K562 (cell line): ENCODE data around the gene CHD6. TPM values are rescaled to one million over a fixed set of nuclear protein-coding genes. Genes with fewer than 3 reads are reported as not detected.

Experiments
- ATAC-seq: fragments of 200-7000 bp; cut with Tn5 transposase; 3 replicates; pipeline ENCODE4 v1.9.1; 2020; ENCODE audit warnings: moderate library complexity
- BruUV-seq: library from RNA; stranded (reverse); fragments of 400-500 nt; replicated peaks from 2 replicates; lab custom pipeline; 2021; lab: Mats Ljungman, UMichigan
- CTCF ChIA-PET: fragments of 300-600 bp; formaldehyde crosslinking; extraction: SDS; loops from one replicate; lab custom pipeline; 2021; ENCODE audit warnings: low intra/inter-chr PET ratio; lab: Yijun Ruan, JAX
- POLR2A ChIA-PET: fragments of 300-600, 350-650 bp; sonication (Branson Sonifier 250); formaldehyde crosslinking; extraction: SDS; loops from one replicate; lab custom pipeline; 2021; ENCODE audit warnings: antibody characterized with exemption, inconsistent platforms; lab: Yijun Ruan, JAX
- DNase-seq, 4 experiments: peaks; one replicate each; pipeline versions ENCODE4 v3.0.0 to v3.0.0-alpha.2; 2011 to 2018; ENCODE audit warnings: low spot score in 3 of 4, mixed read lengths in 3 of 4; ENCODE audit errors: extremely low read depth in 1 of 4
- FAIRE-seq: peaks from 2 replicates; lab custom pipeline; 2011; peaks lifted over from hg19 to GRCh38; lab: Jason Lieb, UNC
- H2AFZ ChIP-seq: 2 replicates; pipeline ENCODE4 v1.6.0; 2011; ENCODE audit warnings: low read depth, low read length, control low read depth, inconsistent platforms
- H3K27ac ChIP-seq: fragments of 200-600 bp; 3 replicates; pipeline ENCODE4 v1.8.0; 2011; ENCODE audit warnings: low read depth, mild to moderate bottlenecking, control low read depth, inconsistent platforms, low read length, moderate library complexity, mixed read lengths; ENCODE audit errors: extremely low read depth
- H3K27me3 ChIP-seq, 2 experiments: fragments of 300-600 bp in 1 of 2; 2 replicates in 1 of 2; 3 replicates in 1 of 2; pipeline versions ENCODE4 v1.6.0 to v1.8.0; 2011; ENCODE audit warnings: inconsistent platforms in 2 of 2, low read length in 2 of 2, mild to moderate bottlenecking in 1 of 2, mixed read lengths in 1 of 2, moderate library complexity in 1 of 2; ENCODE audit not compliant: control insufficient read depth in 2 of 2, insufficient read depth in 2 of 2
- H3K36me3 ChIP-seq: fragments of 300-600 bp; 3 replicates; pipeline ENCODE4 v1.8.0; 2011; ENCODE audit warnings: mild to moderate bottlenecking, low read length, inconsistent platforms; ENCODE audit not compliant: control insufficient read depth, insufficient read depth
- H3K4me1 ChIP-seq, 2 experiments: fragments of 200-600 bp in 1 of 2; replicated peaks in 1 of 2; 2 replicates in 1 of 2; 3 replicates in 1 of 2; pipeline versions ENCODE4 v1.5.1 to v1.8.0; 2011; ENCODE audit warnings: inconsistent platforms in 2 of 2, low read length in 2 of 2, mild to moderate bottlenecking in 1 of 2, mixed read lengths in 1 of 2, moderate library complexity in 1 of 2; ENCODE audit not compliant: control insufficient read depth in 2 of 2, insufficient read depth in 2 of 2
- H3K4me2 ChIP-seq: 2 replicates; pipeline ENCODE4 v1.6.1; 2011; ENCODE audit warnings: low read length, control low read depth, inconsistent platforms, mixed read lengths; ENCODE audit not compliant: insufficient read depth
- H3K4me3 ChIP-seq: fragments of 200-600 bp; sonication (generic), shearing (Covaris generic); 2 replicates; pipeline ENCODE4 v1.5.1; 2016; ENCODE audit warnings: control low read depth, inconsistent platforms
- H3K79me2 ChIP-seq: fragments of 200-600 bp; 3 replicates; pipeline ENCODE4 v1.8.0; 2011; ENCODE audit warnings: low read length, inconsistent platforms; ENCODE audit not compliant: control insufficient read depth, insufficient read depth
- H3K9ac ChIP-seq, 2 experiments: 2 replicates each; pipeline versions ENCODE4 v1.6.0 to v1.6.1; 2011; ENCODE audit warnings: low read depth in 2 of 2, low read length in 2 of 2, control low read depth in 1 of 2, inconsistent platforms in 1 of 2, mild to moderate bottlenecking in 1 of 2, mixed read lengths in 1 of 2; ENCODE audit not compliant: insufficient read depth in 1 of 2
- H3K9me1 ChIP-seq: one replicate; pipeline ENCODE4 v1.6.0; 2011; ENCODE audit warnings: inconsistent platforms, mild to moderate bottlenecking, low read length, moderate library complexity; ENCODE audit not compliant: control insufficient read depth, insufficient read depth
- H3K9me3 ChIP-seq: replicated peaks from 2 replicates; pipeline ENCODE4 v1.5.1; 2011; ENCODE audit warnings: low read depth, low read length, inconsistent platforms; ENCODE audit not compliant: control insufficient read depth, insufficient read depth
- H4K20me1 ChIP-seq: replicated peaks from 2 replicates; pipeline ENCODE4 v1.6.1; 2011; ENCODE audit warnings: low read length, inconsistent platforms, mixed read lengths; ENCODE audit not compliant: control insufficient read depth, insufficient read depth
- REST ChIP-seq, 2 experiments: fragments of 450-650 bp; formaldehyde crosslinking in 1 of 2; IDR thresholded peaks; 2 replicates each; pipeline versions ENCODE4 v1.4.0 to v1.6.1; 2014 to 2020; ENCODE audit warnings: mild to moderate bottlenecking in 2 of 2, borderline replicate concordance in 1 of 2, low read depth in 1 of 2
- THAP7 ChIP-seq: fragments of 250-450 bp; sonication (Bioruptor Pico); IDR thresholded peaks from 2 replicates; pipeline ENCODE4 v1.5.0; 2021
- in situ Hi-C: fragments of 300-500 bp; cut with MboI; formaldehyde crosslinking; loops from 4 replicates; pipeline ENCODE4 v1.15.0; 2018; ENCODE audit warnings: inconsistent platforms, mixed read lengths
- intact Hi-C: fragments of 100-400 bp; cut with micrococcal nuclease; formaldehyde crosslinking; loops from 2 replicates; pipeline ENCODE4 v1.14.2; 2022
- polyA plus RNA-seq, 8 experiments: library from polyadenylated mRNA; depleted of rRNA in 4 of 8; stranded (reverse) in 5 of 8; unstranded in 3 of 8; fragments of >200 nt; fragmentation: Nextera tagmentation in 2 of 8; fragmentation: Illumina TruSeq in 1 of 8; extraction: Ambion mirVana in 2 of 8; extraction: Trizol in 1 of 8; gene quantifications; 2 replicates each; pipeline versions ENCODE4 v1.2.1 to v1.2.3, GENCODE V29; 2011 to 2014; ENCODE audit warnings: inconsistent platforms in 1 of 8, missing spikeins in 1 of 8
- total RNA-seq, 7 experiments: library from RNA; depleted of rRNA in 6 of 7; stranded (reverse); fragments of >200 nt in 6 of 7; fragmentation: Illumina TruSeq in 2 of 7; extraction: Trizol in 2 of 7; gene quantifications; 2 replicates each; pipeline versions ENCODE4 v1.2.1 to v1.2.3, GENCODE V29; 2011 to 2021; ENCODE audit warnings: low replicate concordance in 1 of 7

The CHD6 gene
- total and polyA plus RNA-seq, 9 of the 15 experiments (the other 6 are each of a cell fraction or from before 2014, with no cell fraction given): 3.9 to 24.2 (median 12.8) TPM

- no peak for ATAC-seq
- H3K4me1 ChIP-seq: no peaks in the 10 kb centered on the region; a peak in 1 of 5 replicates
- BruUV-seq: no TSS peak
- H3K9ac ChIP-seq: no peak overlapping the region
- FAIRE-seq: no peak
- no peak overlapping the region for H3K4me3 ChIP-seq
- in situ Hi-C loops (no loop called here), intact Hi-C loops (no loop called here)
- ChIA-PET POLR2A (interaction anchor here (1.0 kb wide), 1 partner anchor 9 kb away, joined by 3 read pairs; no protein-coding TSS in a partner anchor), CTCF (no interaction called here)
- H3K27me3 ChIP-seq: no peaks in the 10 kb centered on the region
- no peaks in the 10 kb centered on the region for H3K79me2 ChIP-seq
- DNase-seq: no peak
- TF ChIP-seq THAP7 (CRISPR knock-in tag) (no peak), REST (IDR thresholded peaks at IDR 0.05; ENCODE audit: borderline replicate concordance) (no peak), REST (CRISPR knock-in tag; IDR thresholded peaks at IDR 0.05; ENCODE audit: low read depth) (no peak)
- H3K36me3 ChIP-seq: peaks cover 14% of the 10 kb centered on the region; the same call in 2 of the 3 replicates
- H3K9me3 ChIP-seq: no peaks in the 10 kb centered on the region
- H4K20me1 ChIP-seq: no peaks in the 10 kb centered on the region
- H3K27ac ChIP-seq: no peak overlapping the region
- H3K9me1 ChIP-seq: no peaks in the 10 kb centered on the region
- H3K4me2 ChIP-seq: no peak overlapping the region
- no peak overlapping the region for H2AFZ ChIP-seq
These were observed 142.2 kb downstream of the CHD6 start for GRCh38 chr20:41476013-41476441.
